Lower leg skin (tissue), 4 donors: ENCODE results near the gene FOXL3. TPM values are rescaled to one million over a fixed set of nuclear protein-coding genes. Genes with fewer than 3 reads are reported as not detected.
"Not testable (repeated sequence)": the region's sequence is repeated elsewhere in the genome, so short reads cannot be mapped to it uniquely, and the experiment has no call there.

Experiments used
- DNase-seq, 2 donors: peaks; one replicate each; pipeline ENCODE4 v3.0.0-alpha.2; 2019; ENCODE audit warnings: low spot score in 2 of 2
- H3K4me3 ChIP-seq: fragments of 200-600 bp; sonication (generic); 2 replicates; pipeline ENCODE4 v1.5.1; 2017; ENCODE audit warnings: mild to moderate bottlenecking, low read depth; ENCODE audit not compliant: poor library complexity, severe bottlenecking
- CTCF ChIP-seq, 3 donors: fragments of 450-650 bp; IDR thresholded peaks; one replicate each; pipeline ENCODE4 v1.5.1; 2016; ENCODE audit warnings: antibody characterized with exemption in 3 of 3, mild to moderate bottlenecking in 3 of 3, moderate library complexity in 2 of 3
- POLR2A ChIP-seq, 2 donors: fragments of 450-650 bp; IDR thresholded peaks; one replicate each; pipeline ENCODE4 v1.6.1; 2016 to 2017; ENCODE audit warnings: antibody characterized with exemption in 2 of 2, mild to moderate bottlenecking in 1 of 2, moderate library complexity in 1 of 2
- WGBS, 2 donors: methylation state at CpG; one replicate each; pipeline ENCODE4 v1.1.5; 2018; 5-methylcytosine and 5-hydroxymethylcytosine counted together
- intact Hi-C: fragments of 100-400 bp; cut with DNase I; formaldehyde crosslinking; loops from one replicate; pipeline ENCODE4 v1.15.0; 2023; ENCODE audit warnings: low total_unique reads
- total RNA-seq, 4 donors: library from RNA; depleted of rRNA; stranded (reverse); fragments of >200 nt; gene quantifications; one replicate each; pipeline ENCODE4 v1.1.0, GENCODE V29; 2016

Gene FOXL3
- total RNA-seq, 4 donors from 2014 or later: not detected

DNA sequence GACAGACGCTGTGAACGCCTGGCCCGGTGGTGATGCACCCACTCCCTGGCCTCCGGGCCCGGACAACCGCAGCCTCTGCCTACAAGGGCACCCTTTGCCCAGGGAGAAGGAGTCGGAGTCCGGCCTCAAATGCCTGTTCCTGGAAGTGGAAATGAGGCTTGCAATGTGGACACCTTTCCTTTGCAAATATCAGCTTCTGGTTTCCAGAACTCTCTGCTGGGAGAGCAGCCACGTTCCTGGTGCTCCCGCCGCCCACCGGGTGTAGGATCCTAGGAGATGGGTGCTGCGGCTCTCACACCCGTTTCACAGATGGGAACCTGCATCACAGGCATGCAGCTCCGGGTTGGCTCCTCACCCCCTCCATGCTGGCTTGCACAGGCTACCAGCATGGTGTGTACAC lies 2.9 kb downstream of the FOXL3 start:
- no peak overlapping the region for H3K4me3 ChIP-seq
- peak in 1 of 2 donors; percentile 63 for DNase-seq
- TF ChIP-seq CTCF (IDR thresholded peaks at IDR 0.05) (no peak), POLR2A (IDR thresholded peaks at IDR 0.05) (no peak)
- WGBS, 2 donors: 71 to 79% methylated on average over 13 to 15 of the region's 15 CpGs
- intact Hi-C loops: no loop called here

- 73 to 76% methylated on average over 22 to 23 of the region's 23 CpGs for WGBS, 2 donors
- peak in 1 of 2 donors; percentile 72 for DNase-seq
- no peak overlapping the region for H3K4me3 ChIP-seq
- TF ChIP-seq CTCF (IDR thresholded peaks at IDR 0.05): no peak
- no peak for TF ChIP-seq POLR2A (IDR thresholded peaks at IDR 0.05)
- intact Hi-C loops: no loop called here
Measured at GRCh38 chr7:293681-294439, 3.9 kb downstream of the FOXL3 start.

DNA sequence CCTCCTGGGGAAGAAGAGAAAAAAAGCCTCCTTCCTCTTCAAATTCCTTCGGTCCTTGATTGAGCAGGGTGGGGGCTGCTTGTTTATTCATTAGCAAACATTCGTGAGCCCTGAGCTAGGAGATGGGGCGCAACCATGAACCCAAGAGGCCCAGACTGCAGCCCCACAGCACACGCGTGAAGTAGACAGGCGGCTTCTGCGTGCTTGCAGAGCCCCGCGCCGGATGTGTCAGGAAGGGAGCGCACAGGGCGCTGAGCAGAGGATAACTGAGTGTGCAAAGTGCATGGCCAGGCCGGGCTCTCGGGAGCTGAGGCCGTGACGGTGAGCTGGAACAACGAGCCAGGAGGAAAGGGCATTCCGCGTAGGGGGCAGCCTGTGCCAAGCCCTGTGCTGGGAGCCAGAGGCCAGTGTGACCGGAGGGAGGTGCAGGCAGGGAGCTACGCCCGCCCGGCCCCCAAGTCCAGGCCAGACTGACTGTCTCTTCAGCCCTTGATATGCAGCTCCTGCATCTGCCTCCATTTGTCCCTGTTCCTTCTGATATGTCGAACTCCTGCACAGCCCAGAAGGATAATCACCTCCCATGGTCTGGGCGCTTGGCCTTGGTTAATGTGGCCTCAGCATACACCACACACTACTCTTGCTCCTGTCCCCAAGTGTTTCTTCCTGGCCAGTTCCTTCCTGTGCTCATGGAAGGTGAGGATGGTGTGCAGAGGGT lies 4.6 kb downstream of the FOXL3 start:
- no peak overlapping the region for H3K4me3 ChIP-seq
- no peak for TF ChIP-seq POLR2A (IDR thresholded peaks at IDR 0.05)
- TF ChIP-seq CTCF (IDR thresholded peaks at IDR 0.05): no peak
- peak in 1 of 2 donors; percentile 77 for DNase-seq
- WGBS, 2 donors: 84 to 91% methylated on average over 25 of the region's 25 CpGs
- intact Hi-C loops: no loop called here

DNA sequence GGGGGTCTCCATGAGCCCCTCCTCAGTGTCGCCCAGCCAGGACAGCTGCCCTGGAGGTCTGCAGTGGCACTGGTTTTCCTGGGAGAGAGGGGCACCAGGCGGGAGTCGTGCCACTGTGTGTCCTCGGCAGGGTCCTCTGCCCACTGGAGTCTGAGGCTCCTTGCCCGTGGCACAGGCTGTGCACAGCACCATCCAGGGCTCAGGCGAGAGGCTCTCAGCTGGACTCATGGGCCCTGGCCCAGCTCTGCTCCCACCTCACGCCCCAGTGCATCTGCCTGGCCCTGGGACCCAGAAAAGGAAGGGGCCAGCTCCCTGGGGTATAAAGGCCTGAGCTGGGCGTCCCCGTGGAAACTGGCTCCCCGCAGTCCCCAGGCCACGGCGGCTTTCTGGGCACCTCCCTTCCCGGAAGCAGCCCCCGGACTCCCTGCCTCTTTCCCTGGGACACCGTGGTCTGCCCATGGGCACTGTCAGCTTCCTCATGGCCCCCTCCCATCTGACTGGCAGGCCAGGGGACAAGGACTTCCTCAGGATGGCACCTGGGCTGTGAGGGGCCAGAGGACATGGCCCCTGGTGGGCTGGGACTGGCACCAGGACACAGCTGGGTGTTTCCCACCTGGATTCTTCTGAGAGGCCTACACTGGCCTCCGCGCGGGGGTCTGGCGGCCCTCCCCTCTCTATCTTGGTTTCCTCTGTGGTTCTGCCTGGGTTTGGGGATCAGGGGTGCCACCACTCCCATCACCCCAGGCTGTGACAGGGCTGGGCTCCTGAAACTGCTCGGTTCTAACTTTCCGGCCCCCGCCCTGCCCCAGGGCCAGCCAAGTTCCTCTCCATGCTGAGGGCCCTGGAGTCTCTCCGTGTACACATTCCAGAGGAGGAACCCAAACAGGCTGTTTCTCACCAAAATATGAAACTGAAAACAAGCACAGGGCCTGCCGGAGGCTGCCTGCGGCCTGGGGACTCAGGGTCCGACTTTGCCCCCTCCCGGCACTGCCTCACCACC lies 5.5 kb downstream of the FOXL3 start:
- TF ChIP-seq POLR2A (IDR thresholded peaks at IDR 0.05) (no peak), CTCF (IDR thresholded peaks at IDR 0.05) (no peak)
- H3K4me3 ChIP-seq: no peak overlapping the region
- intact Hi-C loops: no loop called here
- DNase-seq: peak in 1 of 2 donors; percentile 78
- 60 to 85% methylated on average over 20 to 25 of the region's 27 CpGs for WGBS, 2 donors

DNA sequence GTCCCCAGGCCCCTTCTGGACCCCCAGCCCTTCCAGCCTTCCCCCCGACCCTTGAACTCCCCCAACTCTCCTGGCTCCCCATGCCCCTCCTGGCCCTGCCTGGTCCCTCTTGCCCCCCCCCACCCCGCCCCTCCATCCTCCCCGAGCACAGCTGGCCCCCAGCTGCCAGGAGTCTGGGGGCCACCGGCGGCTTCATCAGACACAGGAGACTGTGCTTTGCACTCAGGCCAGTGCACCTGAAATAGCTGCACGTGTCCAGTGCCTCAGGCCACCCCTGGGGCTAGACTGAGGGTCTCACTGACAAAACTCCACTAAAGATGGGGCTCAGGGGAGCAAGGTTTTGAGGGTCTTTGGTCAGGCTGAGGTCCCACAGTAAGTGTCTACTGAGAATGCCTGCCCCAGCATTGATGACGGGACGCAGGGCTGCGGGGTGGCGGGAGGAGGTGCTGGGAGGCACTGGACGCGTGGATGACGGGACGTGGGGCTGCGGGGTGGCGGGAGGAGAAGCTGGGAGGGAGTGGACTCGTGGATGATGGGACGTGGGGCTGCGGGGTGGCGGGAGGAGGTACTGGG lies 6.5 kb downstream of the FOXL3 start:
- whole genome bisulfite sequencing, 2 donors: 84 to 88% methylated on average over 11 to 14 of the region's 20 CpGs
- no peak overlapping the region for H3K4me3 ChIP-seq
- TF ChIP-seq POLR2A (IDR thresholded peaks at IDR 0.05): no peak
- TF ChIP-seq CTCF (IDR thresholded peaks at IDR 0.05): no peak
- peak in 1 of 2 donors; percentile 70 for DNase-seq
- intact Hi-C loops: no loop called here

GRCh38 chr7:297141-297540 lies 7.2 kb downstream of the FOXL3 start:
- DNase-seq: peak in 1 of 2 donors; percentile 61
- H3K4me3 ChIP-seq, intact Hi-C loops: not testable (repeated sequence)
- WGBS, 2 donors: 78 to 82% methylated on average over 19 to 24 of the region's 24 CpGs
